ENCODE data around the gene LHPP.

DNA sequence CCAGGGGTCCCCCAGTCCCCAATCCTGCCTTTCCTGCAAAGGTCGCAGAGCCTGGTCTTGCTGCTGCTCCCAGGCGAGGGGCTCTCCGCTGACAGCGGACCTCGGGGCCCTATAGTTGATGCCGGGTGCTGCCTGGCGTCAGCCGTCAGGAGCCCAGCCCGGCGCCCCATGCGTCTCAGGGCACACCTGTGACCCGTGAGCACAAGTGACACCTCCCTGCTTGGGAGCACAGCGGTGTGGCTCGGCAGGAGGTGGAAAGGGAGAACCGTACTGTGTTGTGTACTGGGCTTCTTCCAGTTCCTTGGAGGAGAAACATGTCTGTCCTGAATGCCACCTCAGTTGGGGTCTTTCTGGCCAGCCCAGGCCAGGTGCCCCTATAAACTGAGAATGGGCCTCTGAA lies 56.7 kb downstream of the LHPP start:
- TF ChIP-seq, protein P1, sequence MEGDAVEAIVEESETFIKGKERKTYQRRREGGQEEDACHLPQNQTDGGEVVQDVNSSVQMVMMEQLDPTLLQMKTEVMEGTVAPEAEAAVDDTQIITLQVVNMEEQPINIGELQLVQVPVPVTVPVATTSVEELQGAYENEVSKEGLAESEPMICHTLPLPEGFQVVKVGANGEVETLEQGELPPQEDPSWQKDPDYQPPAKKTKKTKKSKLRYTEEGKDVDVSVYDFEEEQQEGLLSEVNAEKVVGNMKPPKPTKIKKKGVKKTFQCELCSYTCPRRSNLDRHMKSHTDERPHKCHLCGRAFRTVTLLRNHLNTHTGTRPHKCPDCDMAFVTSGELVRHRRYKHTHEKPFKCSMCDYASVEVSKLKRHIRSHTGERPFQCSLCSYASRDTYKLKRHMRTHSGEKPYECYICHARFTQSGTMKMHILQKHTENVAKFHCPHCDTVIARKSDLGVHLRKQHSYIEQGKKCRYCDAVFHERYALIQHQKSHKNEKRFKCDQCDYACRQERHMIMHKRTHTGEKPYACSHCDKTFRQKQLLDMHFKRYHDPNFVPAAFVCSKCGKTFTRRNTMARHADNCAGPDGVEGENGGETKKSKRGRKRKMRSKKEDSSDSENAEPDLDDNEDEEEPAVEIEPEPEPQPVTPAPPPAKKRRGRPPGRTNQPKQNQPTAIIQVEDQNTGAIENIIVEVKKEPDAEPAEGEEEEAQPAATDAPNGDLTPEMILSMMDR (IDR thresholded peaks at IDR 0.05): no peak
- TF ChIP-seq POLR2A (IDR thresholded peaks at IDR 0.05): no peak
